KMS-11 (cell line): ENCODE measurements around the gene ADAMTS2.

Experiments
- H2AFZ ChIP-seq: fragments of 200-600 bp; sonication (generic); 2 replicates; pipeline ENCODE4 v1.6.1; 2016; ENCODE audit warnings: antibody characterized with exemption, mixed run types, low read depth
- H3K27ac ChIP-seq: fragments of 200-600 bp; sonication (generic); 2 replicates; pipeline ENCODE4 v1.6.1; 2016; ENCODE audit warnings: mild to moderate bottlenecking, mixed run types
- H3K27me3 ChIP-seq: fragments of 200-600 bp; sonication (generic); 2 replicates; pipeline ENCODE4 v1.6.1; 2017; ENCODE audit warnings: mild to moderate bottlenecking, low read depth, mixed run types, moderate library complexity; ENCODE audit not compliant: insufficient read depth
- H3K36me3 ChIP-seq: fragments of 200-600 bp; sonication (generic); 2 replicates; pipeline ENCODE4 v1.6.1; 2017; ENCODE audit warnings: mild to moderate bottlenecking, mixed run types; ENCODE audit not compliant: insufficient read depth
- H3K4me1 ChIP-seq: fragments of 200-600 bp; sonication (generic); 2 replicates; pipeline ENCODE4 v1.6.1; 2016; ENCODE audit warnings: mild to moderate bottlenecking, low read depth, mixed run types; ENCODE audit not compliant: poor library complexity, severe bottlenecking
- H3K4me2 ChIP-seq: fragments of 200-600 bp; sonication (generic); 2 replicates; pipeline ENCODE4 v1.7.0; 2016; ENCODE audit warnings: mild to moderate bottlenecking, mixed run types
- H3K4me3 ChIP-seq: fragments of 200-600 bp; sonication (generic); IDR thresholded peaks from 2 replicates; pipeline ENCODE4 v1.6.1; 2017; ENCODE audit warnings: low read depth, low read length, mixed read lengths; ENCODE audit not compliant: insufficient read depth
- H3K79me2 ChIP-seq: fragments of 200-600 bp; sonication (generic); 2 replicates; pipeline ENCODE4 v1.6.1; 2016; ENCODE audit warnings: low read depth, mixed run types; ENCODE audit not compliant: insufficient read depth
- H3K9ac ChIP-seq: fragments of 200-600 bp; sonication (generic); 2 replicates; pipeline ENCODE4 v1.6.1; 2016; ENCODE audit warnings: mild to moderate bottlenecking, mixed run types
- H4K20me1 ChIP-seq: fragments of 200-600 bp; sonication (generic); 2 replicates; pipeline ENCODE4 v1.6.1; 2016; ENCODE audit warnings: mild to moderate bottlenecking, mixed run types; ENCODE audit not compliant: insufficient read depth
- CTCF ChIP-seq: fragments of 200-600 bp; sonication (generic); conservative IDR thresholded peaks from 2 replicates; pipeline ENCODE4 v1.6.1; 2017; ENCODE audit warnings: low read depth, mild to moderate bottlenecking, antibody characterized with exemption, low read length, moderate library complexity, mixed read lengths

ADAMTS2 gene

GRCh38 chr5:179261301-179262125 lies 83.7 kb downstream of the ADAMTS2 start:
- no peaks in the 10 kb centered on the region for H3K4me1 ChIP-seq
- no peaks in the 10 kb centered on the region for H3K36me3 ChIP-seq
- H4K20me1 ChIP-seq: no peaks in the 10 kb centered on the region
- no peak overlapping the region for H3K9ac ChIP-seq
- H3K27me3 ChIP-seq: no peaks in the 10 kb centered on the region; the same call in 1 of the 2 replicates
- no peak overlapping the region for H2AFZ ChIP-seq
- TF ChIP-seq CTCF: no peak
- H3K4me2 ChIP-seq: no peak overlapping the region
- no peak overlapping the region for H3K4me3 ChIP-seq
- no peaks in the 10 kb centered on the region for H3K79me2 ChIP-seq
- H3K27ac ChIP-seq: no peak overlapping the region

GRCh38 chr5:179260324-179261070 lies 84.8 kb downstream of the ADAMTS2 start:
- Histone ChIP-seq H3K36me3 (no peaks in the 10 kb centered on the region), H3K4me1 (no peaks in the 10 kb centered on the region), H3K27me3 (no peaks in the 10 kb centered on the region; the same call in 1 of the 2 replicates), H3K4me3 (no peak overlapping the region), H4K20me1 (no peaks in the 10 kb centered on the region), H3K9ac (no peak overlapping the region), H3K79me2 (no peaks in the 10 kb centered on the region), H3K27ac (no peak overlapping the region), H2AFZ (no peak overlapping the region), H3K4me2 (no peak overlapping the region)
- no peak for TF ChIP-seq CTCF

- TF ChIP-seq CTCF: no peak
- Histone ChIP-seq H3K4me1 (no peaks in the 10 kb centered on the region), H3K36me3 (no peaks in the 10 kb centered on the region), H3K4me3 (no peak overlapping the region), H3K4me2 (no peak overlapping the region), H3K27ac (no peak overlapping the region), H3K27me3 (no peaks in the 10 kb centered on the region; the same call in 1 of the 2 replicates), H3K79me2 (no peaks in the 10 kb centered on the region), H3K9ac (no peak overlapping the region), H4K20me1 (no peaks in the 10 kb centered on the region), H2AFZ (no peak overlapping the region)
Observed at GRCh38 chr5:179259731-179260323, 85.4 kb downstream of the ADAMTS2 start.

- Histone ChIP-seq H3K36me3 (no peaks in the 10 kb centered on the region), H3K4me1 (no peaks in the 10 kb centered on the region), H2AFZ (no peak overlapping the region), H4K20me1 (no peaks in the 10 kb centered on the region), H3K27ac (no peak overlapping the region), H3K4me3 (no peak overlapping the region), H3K9ac (no peak overlapping the region), H3K4me2 (no peak overlapping the region), H3K27me3 (no peaks in the 10 kb centered on the region; the same call in 1 of the 2 replicates), H3K79me2 (no peaks in the 10 kb centered on the region)
- TF ChIP-seq CTCF: no peak
Observed at GRCh38 chr5:179258922-179259730, 86.1 kb downstream of the ADAMTS2 start.
